Lower leg skin (tissue), 4 donors: ENCODE data around the gene ARHGAP40. TPM values are rescaled to one million over a fixed set of nuclear protein-coding genes. Genes with fewer than 3 reads are reported as not detected.

ENCODE experiments used
- DNase-seq, 2 donors: peaks; one replicate each; pipeline ENCODE4 v3.0.0-alpha.2; 2019; ENCODE audit warnings: low spot score in 2 of 2
- H3K4me3 ChIP-seq: fragments of 200-600 bp; sonication (generic); 2 replicates; pipeline ENCODE4 v1.5.1; 2017; ENCODE audit warnings: mild to moderate bottlenecking, low read depth; ENCODE audit not compliant: poor library complexity, severe bottlenecking
- POLR2A ChIP-seq, 2 donors: fragments of 450-650 bp; IDR thresholded peaks; one replicate each; pipeline ENCODE4 v1.6.1; 2016 to 2017; ENCODE audit warnings: antibody characterized with exemption in 2 of 2, mild to moderate bottlenecking in 1 of 2, moderate library complexity in 1 of 2
- whole genome bisulfite sequencing, 2 donors: methylation state at CpG; one replicate each; pipeline ENCODE4 v1.1.5; 2018; 5-methylcytosine and 5-hydroxymethylcytosine counted together
- intact Hi-C: fragments of 100-400 bp; cut with DNase I; formaldehyde crosslinking; loops from one replicate; pipeline ENCODE4 v1.15.0; 2023; ENCODE audit warnings: low total_unique reads
- total RNA-seq, 4 donors: library from RNA; depleted of rRNA; stranded (reverse); fragments of >200 nt; gene quantifications; one replicate each; pipeline ENCODE4 v1.1.0, GENCODE V29; 2016
- TF ChIP-seq, protein P1 (sequence below), 3 donors: fragments of 450-650 bp; IDR thresholded peaks; one replicate each; pipeline ENCODE4 v1.5.1; 2016; ENCODE audit warnings: antibody characterized with exemption in 3 of 3, mild to moderate bottlenecking in 3 of 3, moderate library complexity in 2 of 3

The ARHGAP40 gene
- total RNA-seq, 4 donors from 2014 or later: 27.0 to 54.8 (median 45.9) TPM

DNA sequence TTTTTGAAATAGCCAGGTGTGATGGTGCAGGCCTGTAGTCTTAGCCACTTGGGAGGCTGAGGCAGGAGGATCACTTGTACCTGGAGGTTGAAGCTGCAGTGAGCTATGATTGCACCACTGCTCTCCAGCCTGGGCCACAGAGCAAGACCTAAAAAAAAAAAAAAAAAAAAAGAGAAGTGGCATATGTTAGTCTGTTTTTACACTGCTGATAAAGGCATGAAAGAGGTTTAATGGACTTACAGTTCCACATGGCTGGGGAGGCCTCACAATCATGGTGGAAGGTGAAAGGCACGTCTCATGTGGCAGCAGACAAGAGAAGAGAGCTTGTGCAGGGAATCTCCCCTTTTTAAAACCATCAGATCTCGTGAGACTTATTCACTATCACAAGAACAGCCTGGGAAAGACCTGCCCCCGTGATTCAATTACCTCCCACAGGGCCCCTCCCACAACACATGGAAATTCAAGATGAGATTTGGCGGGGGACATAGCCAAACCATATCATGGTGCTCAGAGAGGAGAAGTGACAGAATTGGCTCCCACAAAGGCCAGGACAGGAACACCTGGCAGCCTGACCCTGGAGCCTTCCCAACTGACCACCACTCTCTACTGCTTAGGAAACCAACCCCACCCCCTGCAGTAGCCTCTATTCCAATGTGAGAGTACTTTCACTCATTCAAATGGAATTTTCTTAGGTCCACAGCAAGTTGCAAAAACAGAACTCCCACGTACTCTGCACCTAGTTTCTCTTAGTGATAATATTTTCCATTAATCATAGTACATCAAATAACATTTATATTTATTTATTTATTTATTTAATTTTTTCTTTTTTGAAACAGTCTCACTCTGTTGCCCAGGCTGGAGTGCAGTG, 29.8 kb downstream of the ARHGAP40 start:
- TF ChIP-seq POLR2A (IDR thresholded peaks at IDR 0.05): no peak
- TF ChIP-seq, protein P1, sequence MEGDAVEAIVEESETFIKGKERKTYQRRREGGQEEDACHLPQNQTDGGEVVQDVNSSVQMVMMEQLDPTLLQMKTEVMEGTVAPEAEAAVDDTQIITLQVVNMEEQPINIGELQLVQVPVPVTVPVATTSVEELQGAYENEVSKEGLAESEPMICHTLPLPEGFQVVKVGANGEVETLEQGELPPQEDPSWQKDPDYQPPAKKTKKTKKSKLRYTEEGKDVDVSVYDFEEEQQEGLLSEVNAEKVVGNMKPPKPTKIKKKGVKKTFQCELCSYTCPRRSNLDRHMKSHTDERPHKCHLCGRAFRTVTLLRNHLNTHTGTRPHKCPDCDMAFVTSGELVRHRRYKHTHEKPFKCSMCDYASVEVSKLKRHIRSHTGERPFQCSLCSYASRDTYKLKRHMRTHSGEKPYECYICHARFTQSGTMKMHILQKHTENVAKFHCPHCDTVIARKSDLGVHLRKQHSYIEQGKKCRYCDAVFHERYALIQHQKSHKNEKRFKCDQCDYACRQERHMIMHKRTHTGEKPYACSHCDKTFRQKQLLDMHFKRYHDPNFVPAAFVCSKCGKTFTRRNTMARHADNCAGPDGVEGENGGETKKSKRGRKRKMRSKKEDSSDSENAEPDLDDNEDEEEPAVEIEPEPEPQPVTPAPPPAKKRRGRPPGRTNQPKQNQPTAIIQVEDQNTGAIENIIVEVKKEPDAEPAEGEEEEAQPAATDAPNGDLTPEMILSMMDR (IDR thresholded peaks at IDR 0.05): no peak
- no peak for DNase-seq
- intact Hi-C loops: no loop called here
- no peak overlapping the region for H3K4me3 ChIP-seq
- WGBS, 2 donors: 41 to 62% methylated on average over 5 of the region's 5 CpGs

DNA sequence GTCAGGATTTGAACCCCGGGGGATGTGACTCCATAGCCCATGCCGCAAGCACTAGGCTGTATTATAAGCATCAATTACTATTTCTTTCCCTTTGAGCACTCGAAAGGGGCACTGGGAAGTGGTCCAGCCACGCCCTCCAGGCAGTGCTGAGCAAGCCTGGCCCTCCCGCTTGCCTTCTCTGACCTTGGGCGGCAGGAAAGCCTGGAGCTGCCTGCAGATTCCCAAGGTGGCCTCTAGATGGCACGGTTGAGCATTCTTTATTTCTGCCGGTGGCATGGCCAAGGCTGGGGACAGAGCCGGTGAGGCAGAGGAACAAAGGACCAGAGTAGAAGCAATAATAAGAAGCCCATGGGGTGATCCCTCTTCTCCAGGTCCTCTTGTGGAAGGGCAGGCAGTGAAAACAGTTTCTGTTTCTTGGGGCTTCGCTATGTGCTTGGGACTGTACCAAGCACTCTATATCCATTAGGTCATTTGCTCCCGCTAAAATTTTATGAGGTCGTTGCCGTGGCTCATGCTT, 32.0 kb downstream of the ARHGAP40 start:
- WGBS, 2 donors: 31 to 32% methylated on average over 13 of the region's 13 CpGs
- intact Hi-C loops: no loop called here
- DNase-seq: no peak
- TF ChIP-seq, protein P1 (IDR thresholded peaks at IDR 0.05): no peak
- no peak for TF ChIP-seq POLR2A (IDR thresholded peaks at IDR 0.05)
- H3K4me3 ChIP-seq: no peak overlapping the region

DNA sequence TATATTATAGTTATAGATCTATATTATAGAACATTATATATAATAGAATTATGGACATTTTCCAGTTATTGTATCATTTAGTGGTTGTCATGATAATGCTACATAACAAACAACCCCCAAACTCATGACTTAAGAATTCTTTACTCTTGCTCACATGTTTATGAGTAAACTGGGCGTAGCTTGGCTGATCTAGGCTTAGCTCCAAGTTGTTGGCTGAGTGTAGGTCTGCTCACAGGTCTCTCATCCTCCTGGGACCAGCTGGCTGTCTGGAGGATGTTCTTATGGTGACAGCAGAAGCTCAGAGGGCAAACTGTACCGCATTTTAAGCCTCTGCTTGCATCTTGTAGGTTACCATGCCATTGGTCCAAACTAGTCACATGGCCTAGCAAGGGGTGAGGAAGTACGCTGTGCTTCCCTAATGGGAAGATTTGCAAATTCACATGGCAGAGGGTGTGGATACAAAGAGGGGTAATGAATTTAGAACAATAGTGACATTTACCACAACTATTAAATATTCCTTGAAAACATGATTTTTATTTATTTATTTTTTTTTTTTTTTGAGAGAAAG, 34.2 kb downstream of the ARHGAP40 start:
- H3K4me3 ChIP-seq: no peak overlapping the region
- DNase-seq: no peak
- no peak for TF ChIP-seq POLR2A (IDR thresholded peaks at IDR 0.05)
- TF ChIP-seq, protein P1 (IDR thresholded peaks at IDR 0.05): no peak
- intact Hi-C loops: no loop called here
- WGBS, 2 donors: 49 to 50% methylated on average over 3 of the region's 3 CpGs

DNA sequence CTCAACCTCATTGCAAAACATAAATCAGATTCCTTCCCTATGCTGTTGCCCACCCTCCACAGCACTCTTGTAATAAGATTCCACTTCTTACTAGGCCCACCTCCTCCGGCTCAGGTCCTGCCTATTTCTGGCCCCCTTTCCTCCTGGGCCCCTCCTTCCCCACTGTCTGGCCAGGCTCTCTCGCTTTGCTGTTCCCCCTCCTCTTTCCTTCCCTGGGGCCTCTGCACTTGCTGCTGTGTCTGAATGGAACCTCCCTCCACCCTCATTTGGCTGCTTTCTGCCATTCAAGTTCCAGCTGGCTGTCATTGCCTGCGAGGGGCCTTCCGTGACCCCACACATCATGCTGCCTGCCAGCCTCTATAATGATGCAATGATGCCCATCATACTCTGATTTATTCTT, 38.9 kb downstream of the ARHGAP40 start:
- WGBS, 2 donors: 18 to 21% methylated on average over 4 of the region's 4 CpGs
- H3K4me3 ChIP-seq: no peak overlapping the region
- intact Hi-C loops: loop anchor here (10.0 kb wide), 1 partner anchor 254 kb away; no protein-coding TSS in a partner anchor
- DNase-seq: no peak
- TF ChIP-seq POLR2A (IDR thresholded peaks at IDR 0.05): no peak
- TF ChIP-seq, protein P1 (IDR thresholded peaks at IDR 0.05): no peak

DNA sequence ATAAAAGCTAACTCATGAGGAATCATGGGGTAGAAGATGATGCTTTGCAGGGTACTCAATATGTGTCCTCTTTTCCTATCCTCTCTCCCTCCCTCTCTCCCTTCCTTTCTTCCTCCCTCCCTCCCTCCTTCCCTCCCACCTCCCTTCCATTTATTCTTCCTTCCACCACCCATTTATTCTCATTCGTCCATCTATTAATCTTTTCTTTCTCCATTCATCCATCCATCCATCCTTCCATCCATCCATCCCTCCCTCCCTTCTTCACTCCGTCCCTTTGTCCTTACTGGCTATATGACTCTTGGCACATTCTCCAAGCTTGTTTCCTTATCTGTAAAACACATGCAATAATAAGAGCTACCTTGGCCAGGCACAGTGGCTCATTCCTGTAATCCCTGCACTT, 40.9 kb downstream of the ARHGAP40 start:
- no peak overlapping the region for H3K4me3 ChIP-seq
- DNase-seq: no peak
- WGBS, 2 donors: 79 to 85% methylated on average over 2 of the region's 2 CpGs
- no peak for TF ChIP-seq POLR2A (IDR thresholded peaks at IDR 0.05)
- TF ChIP-seq, protein P1 (IDR thresholded peaks at IDR 0.05): no peak
- intact Hi-C loops: loop anchor here (10.0 kb wide), 1 partner anchor 252 kb away; no protein-coding TSS in a partner anchor
